GM21717 (cell line): ENCODE measurements around the gene PLCXD3.
A peak's percentile ranks its signal among the peaks of the same experiment; 100 is the strongest.
"Not testable (repeated sequence)": the region's sequence is repeated elsewhere in the genome, so short reads cannot be mapped to it uniquely, and the experiment has no call there.

ENCODE experiments used
- ATAC-seq: cut with Tn5 transposase; IDR thresholded peaks from one replicate; pipeline ENCODE4 v1.9.1; 2021; ENCODE audit warnings: mild to moderate bottlenecking, moderate library complexity; ENCODE audit not compliant: unreplicated experiment

The PLCXD3 gene

DNA sequence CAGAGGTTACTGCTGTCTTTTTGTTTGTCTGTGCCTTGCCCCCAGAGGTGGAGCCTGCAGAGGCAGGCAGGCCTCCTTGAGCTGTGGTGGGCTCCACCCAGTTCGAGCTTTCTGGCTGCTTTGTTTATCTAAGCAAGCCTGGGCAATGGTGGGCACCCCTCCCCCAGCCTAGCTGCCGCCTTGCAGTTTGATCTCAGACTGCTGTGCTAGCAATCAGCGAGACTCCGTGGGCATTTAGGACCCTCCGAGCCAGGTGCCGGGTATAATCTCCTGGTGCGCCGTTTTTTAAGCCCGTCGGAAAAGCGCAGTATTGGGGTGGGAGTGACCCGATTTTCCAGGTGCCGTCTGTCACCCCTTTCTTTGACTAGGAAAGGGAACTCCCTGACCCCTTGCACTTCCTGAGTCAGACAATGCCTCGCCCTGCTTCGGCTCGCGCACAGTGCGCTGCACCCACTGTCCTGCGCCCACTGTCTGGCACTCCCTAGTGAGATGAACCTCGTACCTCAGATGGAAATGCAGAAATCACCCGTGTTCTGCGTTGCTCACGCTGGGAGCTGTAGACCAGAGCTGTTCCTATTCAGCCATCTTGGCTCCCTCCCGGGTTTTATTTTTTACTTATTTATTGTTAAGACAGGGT lies 16.8 kb downstream of the PLCXD3 start:
- not testable (repeated sequence) for ATAC-seq

DNA sequence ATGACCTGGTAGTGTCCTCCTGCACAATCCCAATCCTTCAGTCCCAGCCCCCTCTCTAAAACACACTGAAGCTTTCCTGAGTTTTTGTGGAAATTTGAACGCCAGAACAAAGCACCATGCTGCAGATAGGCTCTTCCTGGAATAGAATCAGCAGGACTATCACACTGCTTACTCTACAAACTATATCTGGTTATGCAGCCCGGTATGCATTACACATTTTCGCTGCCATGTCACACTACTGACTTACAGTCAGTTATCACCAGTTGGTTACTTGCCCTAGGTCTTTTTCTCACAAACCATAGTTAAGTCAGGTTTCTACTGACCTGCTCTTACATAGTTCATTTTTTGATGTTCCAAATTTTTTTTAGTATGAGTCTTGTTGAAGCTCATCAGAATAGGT lies 24.9 kb downstream of the PLCXD3 start:
- ATAC-seq = no peak

DNA sequence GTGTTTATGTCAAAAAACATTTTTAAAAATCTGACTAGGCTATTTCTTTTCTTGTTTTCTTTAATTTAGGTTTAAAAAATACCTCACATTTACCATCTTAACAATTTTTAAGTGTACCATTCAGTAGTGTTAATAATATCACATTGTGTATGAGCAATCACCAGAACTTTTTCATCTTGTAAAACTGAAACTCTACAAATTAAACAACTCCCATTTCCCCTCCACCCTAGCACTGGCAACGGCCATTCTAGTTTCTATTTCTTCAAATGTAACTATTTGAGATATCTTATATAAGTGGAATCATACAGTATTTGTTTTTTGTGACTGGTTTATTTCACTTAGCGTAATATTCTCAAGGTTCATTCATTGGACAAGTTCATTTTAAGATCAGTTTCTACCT lies 27.7 kb downstream of the PLCXD3 start:
- peak; percentile 65 for ATAC-seq

DNA sequence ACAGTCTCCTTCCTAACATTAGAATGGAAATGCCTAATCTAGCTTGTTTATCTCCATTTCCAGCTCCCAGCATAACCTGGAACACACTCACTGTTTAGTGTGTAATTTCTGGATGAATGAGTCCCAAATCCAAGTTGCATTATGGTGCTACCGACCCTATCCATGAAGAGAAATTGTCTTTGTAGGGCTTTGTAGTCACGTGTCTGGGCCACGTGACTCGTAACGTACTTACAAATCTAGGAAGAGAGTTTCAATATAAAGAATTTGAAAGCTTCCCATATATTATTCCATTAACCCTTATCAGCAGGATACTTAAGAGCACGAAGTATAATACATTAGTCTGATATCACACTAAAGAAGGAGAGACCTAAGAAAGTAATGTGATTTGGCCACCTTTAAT lies 28.2 kb downstream of the PLCXD3 start:
- ATAC-seq = no peak

DNA sequence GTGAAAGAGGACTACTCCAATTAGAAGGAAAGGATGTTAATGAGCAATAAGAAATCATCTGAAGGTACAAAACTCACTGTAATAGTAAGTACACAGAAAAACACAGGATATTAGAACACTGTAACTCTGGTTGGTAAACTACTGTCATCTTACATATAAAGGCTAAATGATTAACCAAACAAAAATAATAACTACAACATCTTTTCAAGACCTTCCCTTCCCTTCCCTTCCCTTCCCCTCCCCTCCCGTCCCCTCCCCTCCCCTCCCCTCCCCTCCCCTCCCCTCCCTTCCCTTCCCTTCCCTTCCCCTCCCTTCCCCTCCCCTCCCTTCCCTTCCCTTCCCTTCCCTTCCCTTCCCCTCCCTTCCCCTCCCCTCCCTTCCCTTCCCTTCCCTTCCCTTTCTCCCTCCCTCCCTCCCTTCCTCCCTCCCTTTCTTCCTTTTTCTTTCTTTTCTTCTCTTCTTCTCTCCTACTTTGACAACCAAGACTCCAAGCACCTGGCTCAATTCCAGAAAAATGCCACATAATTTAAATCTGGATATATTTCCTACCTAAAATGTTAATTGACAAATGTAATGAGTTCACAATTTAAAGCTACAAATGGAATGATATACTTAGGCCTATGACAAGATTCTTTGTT lies 38.7 kb downstream of the PLCXD3 start:
- ATAC-seq = not testable (repeated sequence)

DNA sequence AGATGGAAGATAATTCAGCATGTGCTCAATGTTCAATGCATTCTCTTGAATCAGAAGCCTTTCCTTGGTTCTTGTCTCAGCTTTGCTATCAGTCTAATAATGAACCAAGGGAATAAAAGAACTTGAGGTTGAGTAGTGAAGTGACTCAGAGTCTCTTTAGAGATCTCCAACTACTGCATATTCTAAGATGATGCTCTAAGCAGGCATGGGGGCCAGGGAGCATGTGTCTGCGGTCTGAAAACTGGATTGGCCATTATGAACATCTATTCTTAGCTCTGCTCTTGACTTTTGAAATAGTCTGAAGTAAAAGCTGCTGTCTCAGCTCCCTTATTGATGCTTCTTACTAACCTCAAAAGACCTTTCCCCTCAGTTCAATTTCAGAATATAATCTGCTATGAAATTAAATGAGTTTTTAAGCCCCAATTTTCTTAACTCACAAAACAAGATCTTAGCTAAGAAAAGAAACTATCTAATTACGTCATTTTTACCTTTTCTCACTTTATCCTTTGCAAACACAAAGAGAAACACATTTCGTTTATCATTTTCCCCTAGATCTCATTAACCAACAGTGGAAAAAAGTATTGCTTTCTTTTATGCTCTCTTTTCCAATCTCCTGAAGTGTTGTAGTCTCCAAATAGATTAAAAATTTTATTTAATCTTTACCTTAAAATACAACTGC lies 44.8 kb downstream of the PLCXD3 start:
- ATAC-seq = no peak

DNA sequence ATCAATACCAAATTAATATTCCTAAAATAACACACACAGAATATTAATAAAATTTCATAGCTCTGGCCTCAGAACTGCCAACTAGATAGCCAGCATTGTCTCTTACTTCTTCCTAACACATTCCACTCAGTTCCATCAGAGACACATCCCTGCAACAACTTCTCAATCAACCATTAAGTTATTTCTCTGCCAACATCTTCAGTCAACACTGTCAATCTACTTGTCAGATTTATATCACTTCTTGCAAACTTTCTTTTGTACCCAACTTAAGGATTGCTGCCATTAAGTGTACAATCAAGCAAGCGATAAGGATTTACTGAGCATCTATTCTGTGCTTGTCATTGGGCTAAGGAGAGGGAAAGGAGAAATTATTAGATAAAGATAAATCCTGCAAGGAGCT lies 50.8 kb downstream of the PLCXD3 start:
- ATAC-seq = no peak

DNA sequence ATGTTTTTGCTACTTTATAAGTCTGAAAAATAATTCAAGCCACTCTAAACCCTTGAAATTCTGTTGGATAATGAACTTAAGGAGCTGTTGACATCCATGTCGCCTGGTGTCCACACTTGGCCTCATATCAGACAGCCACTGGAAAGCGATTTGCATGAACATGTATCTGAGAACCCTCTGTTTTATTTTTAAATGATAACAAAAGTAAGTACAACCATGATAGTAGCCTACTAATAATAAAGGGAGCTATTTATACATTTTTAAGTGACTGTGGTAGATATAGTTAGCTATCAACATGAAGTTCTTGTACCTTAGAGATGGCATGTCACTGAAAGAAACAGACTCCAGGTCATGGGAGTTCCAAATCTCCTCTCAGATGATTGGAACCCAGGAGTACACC lies 53.3 kb downstream of the PLCXD3 start:
- no peak for ATAC-seq

DNA sequence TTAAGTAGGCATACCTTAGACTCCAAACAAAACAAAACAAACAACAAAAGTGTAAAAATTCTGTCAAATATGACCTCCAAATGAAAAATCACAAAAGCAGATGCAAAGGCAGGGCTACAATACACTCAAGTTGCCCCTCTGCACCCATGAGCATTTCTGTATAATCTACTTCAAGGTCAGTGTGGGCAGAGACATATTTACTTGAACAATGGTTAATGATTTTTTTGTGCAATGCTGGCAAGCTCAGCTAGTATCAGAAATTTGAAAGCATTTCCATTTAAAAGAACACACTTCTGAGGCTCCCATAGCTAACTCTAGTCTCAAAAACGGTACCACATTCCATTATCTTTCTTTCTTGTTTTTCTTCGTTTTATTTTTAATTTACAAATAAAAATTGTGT lies 57.9 kb downstream of the PLCXD3 start:
- ATAC-seq = no peak

DNA sequence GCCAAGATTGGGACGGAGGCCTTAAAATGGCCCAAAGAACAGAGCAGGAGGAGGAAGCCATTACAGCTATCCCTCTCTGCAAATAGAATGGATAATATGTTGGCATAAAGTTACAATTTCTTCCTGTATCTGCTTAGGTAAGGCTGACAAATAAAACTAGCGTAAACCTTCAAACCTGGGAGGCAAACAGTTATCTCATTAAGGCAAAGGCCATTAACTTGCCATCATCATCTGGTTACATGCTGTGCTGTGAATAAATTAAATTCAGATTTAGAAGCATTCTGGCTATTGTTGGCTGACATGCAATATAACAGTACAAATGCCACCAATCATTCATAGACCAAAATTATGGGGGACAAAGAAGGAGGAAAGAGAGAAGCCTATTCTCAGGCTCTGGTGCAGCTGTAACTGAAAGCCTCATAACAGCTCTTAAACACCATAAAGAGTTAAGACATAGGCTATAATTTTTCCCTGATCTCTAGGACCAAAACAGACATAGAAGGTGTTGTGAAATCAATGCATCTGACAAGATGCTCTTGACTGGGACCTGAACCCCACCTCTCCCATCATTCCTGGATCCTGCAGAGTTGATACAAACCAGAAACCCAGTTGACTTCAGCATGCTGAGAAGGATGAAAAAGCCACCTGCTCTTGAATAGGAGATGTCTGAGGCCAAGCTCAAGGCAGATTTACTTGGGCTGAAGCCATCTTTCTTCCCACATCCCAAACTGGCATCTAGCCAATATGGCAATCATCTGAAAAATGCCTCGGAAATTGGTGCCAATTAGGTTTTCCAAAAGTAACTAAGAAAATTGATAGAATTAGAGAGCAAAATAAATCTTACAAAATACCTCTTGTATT lies 62.5 kb downstream of the PLCXD3 start:
- no peak for ATAC-seq

DNA sequence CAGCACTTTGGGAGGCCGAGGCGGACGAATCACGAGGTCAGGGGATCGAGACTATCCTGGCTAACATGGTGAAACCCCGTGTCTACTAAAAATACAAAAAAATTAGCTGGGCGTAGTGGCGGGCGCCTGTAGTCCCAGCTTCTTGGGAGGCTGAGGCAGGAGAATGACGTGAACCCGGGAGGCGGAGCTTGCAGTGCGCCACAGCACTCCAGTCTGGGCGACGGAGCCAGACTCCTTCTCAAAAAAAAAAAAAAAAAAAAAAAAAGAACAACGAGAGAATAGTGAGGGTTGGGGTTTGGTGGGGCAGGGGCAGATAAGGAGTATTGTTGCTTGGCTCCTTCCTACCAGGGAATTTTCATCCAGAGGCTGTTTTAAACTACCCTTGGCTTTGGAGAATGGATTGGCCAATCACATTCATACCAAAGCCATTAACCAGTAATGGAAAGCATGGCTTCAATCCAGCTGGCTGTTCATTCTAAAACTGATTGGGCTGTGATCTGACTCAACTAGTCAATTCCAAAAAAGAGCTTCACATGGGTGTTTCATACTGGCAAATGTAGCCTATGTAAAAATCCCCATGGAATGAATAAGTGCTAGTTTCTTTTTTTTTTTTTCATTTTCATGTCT lies 64.4 kb downstream of the PLCXD3 start:
- ATAC-seq = no peak

DNA sequence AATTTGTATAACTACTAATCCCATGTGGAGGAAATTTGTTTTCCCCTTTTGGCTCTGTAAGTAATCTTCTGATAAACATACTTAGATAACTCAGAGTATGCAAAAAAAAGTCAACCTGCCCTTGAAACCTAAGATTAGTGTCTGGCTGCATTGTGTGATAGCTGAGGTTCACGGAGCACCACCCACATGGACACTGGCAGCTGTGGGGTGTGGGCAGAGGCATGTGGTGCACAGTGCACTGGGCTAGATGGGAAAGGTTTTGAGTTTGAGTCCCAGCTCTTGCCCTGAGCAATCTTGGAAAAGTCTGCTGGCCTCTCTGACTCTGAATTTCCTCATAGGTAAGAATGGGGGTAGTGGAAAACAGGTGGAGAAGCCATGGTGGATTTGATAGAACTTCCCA lies 75.1 kb downstream of the PLCXD3 start:
- no peak for ATAC-seq

DNA sequence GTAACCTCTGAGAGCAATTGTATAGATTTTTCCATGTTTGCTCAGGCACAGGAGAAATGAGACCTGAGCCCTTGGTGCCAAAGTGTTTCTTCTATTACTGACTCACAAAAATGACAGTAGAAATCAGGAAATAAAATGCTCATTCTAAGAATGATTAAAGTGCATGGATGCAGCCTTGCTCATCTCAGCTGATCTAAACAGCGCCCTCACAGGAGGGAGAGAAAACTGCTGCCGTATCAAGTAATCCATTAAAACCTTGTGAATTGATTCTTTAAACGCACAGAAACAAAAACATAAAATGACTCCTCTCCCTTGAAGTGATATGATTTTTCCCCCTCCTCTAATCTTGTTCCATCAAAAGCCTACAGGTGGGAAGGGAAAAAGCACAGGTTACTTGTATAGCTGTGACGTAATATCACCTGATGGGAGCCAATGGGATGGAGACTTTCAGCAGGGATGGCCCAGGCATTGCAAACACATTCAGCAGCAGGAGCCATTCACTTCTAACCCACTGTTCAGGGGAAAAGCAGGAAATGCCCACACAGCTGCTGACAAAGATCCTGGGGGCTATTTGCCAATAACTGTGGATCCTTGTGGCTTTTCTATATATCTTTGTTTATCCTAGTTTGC lies 76.7 kb downstream of the PLCXD3 start:
- ATAC-seq = no peak

DNA sequence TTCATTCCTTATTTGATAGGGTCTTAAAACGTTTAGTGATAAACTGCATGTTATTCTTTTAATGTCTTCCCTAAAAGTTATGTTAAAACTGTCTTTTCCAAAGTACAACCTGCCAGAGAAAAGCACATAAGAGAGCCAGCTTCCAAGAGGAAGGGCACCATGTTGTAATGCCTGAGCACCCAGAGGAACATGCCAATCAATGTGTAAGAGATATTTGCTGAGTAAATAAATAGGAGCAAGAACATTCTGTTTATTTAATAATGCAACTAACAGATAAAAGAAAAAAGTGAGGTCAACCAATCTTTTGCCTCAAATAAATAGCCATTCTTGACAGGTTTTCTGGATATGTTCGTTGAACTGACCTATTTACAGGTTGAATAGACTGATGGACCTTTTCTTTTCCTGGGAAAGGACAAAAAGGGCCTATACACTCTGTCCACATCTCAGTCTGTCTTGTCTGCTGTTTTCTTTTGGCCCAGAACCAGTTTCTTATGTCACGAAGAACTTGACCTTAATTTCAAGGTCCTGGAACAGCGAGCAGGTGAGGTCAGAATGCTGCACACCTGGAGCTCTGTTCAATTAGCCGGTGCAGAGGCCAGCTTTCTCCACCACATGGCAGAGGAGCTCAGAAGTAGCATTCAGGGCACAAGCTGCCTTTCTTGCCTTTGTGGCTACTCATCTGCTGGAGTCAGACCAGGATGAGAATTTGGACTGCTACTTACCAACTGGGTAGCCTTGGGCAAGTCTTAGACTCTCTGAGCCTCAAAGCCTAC lies 77.7 kb downstream of the PLCXD3 start:
- ATAC-seq = no peak

DNA sequence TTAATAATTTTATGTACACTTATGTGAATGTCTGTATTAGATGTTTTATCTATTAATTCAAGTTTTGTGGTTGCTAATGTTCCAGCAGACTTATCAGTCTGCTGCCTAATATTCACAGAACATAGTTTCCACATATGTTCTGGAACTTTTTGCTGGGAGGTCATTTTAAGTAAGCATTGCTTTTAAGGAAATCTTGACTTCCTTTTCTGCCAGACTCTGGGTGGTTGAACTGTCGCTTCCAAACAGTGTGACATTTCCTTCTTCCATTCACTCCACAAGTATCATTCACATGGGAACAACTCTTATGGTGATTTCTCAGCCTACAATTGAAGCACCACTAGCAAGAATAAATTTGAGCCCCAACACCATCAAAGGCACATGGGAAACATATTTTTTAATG lies 82.9 kb downstream of the PLCXD3 start:
- ATAC-seq = no peak

DNA sequence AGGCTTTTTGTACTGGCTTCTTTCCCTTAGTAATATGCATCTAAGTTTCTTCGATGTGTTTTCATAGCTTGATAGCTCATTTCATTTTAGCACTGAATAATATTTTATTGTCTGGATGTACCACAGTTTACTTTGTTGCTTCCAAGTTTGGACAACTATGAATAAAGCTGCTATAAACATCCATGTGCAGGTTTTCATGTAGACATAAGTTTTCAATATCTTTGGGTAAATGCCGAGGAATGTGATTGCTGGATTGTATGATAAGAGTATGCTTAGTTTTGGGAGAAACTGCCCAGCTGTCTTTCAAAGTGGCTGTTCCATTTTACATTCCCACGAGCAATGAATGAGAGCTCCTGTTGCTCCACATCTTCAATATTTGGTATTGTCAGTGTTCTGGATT lies 84.7 kb downstream of the PLCXD3 start:
- ATAC-seq = no peak

DNA sequence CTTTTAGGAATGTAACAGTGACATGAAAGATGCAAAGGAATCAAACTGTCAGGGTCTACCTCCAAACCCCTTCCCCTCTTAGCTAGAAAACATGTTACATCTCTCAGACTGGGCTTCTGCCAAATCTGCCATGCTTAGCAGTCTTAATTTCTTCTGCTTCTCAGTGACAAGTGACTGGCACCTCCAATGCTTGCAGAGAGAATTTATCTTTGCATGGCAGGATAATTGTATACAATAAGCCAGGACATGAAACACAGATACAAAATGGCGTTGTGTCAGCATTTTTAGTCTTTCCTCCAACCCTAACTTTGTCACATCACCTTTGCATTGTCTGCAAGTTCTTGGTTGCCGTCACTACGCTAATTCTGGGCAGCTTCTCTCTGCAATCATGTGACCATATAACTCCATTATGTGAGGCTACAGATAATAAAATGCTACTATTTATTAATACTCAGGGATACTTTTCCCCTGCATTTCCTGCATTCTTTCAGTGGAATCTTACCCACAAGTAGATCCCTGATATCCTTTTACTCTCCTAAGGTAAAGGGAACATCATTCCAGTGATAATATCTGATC lies 89.8 kb downstream of the PLCXD3 start:
- no peak for ATAC-seq

DNA sequence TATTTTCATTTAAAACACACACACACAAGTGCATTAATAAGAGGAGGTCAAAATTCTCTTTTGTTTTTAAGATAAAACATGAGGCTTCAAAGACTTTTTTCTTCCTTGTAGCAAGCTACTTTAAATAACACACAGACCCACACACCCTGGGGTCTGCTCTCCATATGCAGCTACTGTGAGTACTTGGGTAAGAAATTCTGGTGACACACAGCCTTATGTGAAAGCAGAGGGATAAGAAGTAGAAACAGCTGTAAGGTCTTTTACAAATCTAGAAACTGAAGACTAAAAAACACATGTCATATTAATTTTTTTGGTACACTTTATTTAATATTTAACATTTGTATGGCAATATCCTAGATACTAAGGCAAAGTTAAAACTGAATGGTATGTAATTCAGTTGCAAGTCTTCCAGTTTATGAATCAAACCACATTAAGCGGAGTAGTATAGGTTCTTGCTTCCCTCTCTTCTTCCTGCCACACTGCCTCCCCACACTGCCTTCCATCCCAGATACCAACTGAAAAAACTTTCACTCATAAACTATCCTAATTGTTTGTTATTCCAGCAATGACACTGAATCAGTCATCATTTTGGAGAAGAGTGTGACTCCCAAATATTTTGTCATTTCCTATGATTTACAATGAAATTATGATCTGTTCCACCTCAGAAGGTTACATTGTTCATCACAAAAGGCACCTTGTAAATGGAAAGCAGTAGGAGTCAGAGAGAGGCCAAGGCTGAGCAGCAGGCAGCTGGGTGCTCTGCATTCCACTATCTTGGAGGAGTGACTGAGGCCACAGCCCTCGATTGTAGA lies 92.0 kb downstream of the PLCXD3 start:
- no peak for ATAC-seq

DNA sequence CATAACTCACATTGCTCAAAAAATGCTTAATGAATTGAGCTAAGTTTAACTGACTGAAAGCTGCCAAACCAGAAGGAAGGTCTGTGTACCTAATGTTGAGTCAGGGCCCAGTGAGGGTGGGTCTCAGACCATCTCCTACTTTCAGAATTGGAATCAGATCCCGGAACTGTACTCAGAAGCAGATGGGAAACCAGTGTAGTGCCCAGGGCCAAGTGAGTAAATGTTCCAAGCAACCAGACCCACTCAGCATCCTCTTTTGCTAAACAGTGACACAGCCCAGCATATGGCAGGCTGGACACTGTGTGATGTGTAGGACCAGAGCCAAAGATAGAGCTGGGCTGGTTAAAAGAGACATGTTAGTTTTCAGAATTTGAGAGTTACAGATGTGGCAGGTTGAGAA lies 94.1 kb downstream of the PLCXD3 start:
- ATAC-seq = no peak
